GM12878 (cell line): ENCODE measurements around the gene NPIPB8. TPM values are rescaled to one million over a fixed set of nuclear protein-coding genes. Genes with fewer than 3 reads are reported as not detected.

ENCODE experiments used
- ATAC-seq: fragments of 200-7000 bp; cut with Tn5 transposase; 3 replicates; pipeline ENCODE4 v1.9.1; 2020; ENCODE audit warnings: mild to moderate bottlenecking, moderate library complexity
- BruUV-seq: library from RNA; stranded (reverse); fragments of 400-500 nt; replicated peaks from 2 replicates; lab custom pipeline; 2021; lab: Mats Ljungman, UMichigan
- CTCF ChIA-PET: fragments of 300-600 bp; sonication (Branson Sonifier 250); formaldehyde crosslinking; extraction: SDS; loops from one replicate; lab custom pipeline; 2021; ENCODE audit warnings: inconsistent platforms; lab: Yijun Ruan, JAX
- POLR2A ChIA-PET: fragments of 350-600 bp; formaldehyde crosslinking; extraction: SDS; loops from one replicate; lab custom pipeline; 2021; ENCODE audit warnings: inconsistent platforms; lab: Charles Lee
- RAD21 ChIA-PET: fragments of 300-600 bp; sonication (Branson Sonifier 250); formaldehyde crosslinking; loops from one replicate; lab custom pipeline; 2023; ENCODE audit warnings: antibody characterized with exemption; ENCODE audit not compliant: unreplicated experiment; lab: Charles Lee
- SMC1A ChIA-PET: fragments of 300-600 bp; sonication (Branson Sonifier 250); formaldehyde crosslinking; loops from one replicate; lab custom pipeline; 2023; ENCODE audit not compliant: unreplicated experiment, uncharacterized antibody; lab: Charles Lee
- DNase-seq: peaks from one replicate; pipeline ENCODE4 v3.0.0-alpha.2; 2011; ENCODE audit warnings: low read depth, low spot score
- FAIRE-seq: peaks from 3 replicates; lab custom pipeline; 2011; peaks lifted over from hg19 to GRCh38; lab: Jason Lieb, UNC
- H2AFZ ChIP-seq: 2 replicates; pipeline ENCODE4 v1.6.0; 2011; ENCODE audit warnings: low read depth, low read length, control low read depth; ENCODE audit not compliant: control insufficient read depth
- H3K27ac ChIP-seq: 2 replicates; pipeline ENCODE4 v1.5.1; 2011; ENCODE audit warnings: control low read depth; ENCODE audit not compliant: control insufficient read depth, insufficient read depth
- H3K27me3 ChIP-seq, 2 experiments: replicated peaks in 1 of 2; 2 replicates each; pipeline versions ENCODE4 v1.6.0 to v1.6.1; 2011; ENCODE audit warnings: low read length in 1 of 2; ENCODE audit not compliant: control insufficient read depth in 2 of 2, insufficient read depth in 2 of 2
- H3K36me3 ChIP-seq, 2 experiments: 2 replicates each; pipeline ENCODE4 v1.5.1; 2011; ENCODE audit warnings: low read length in 1 of 2; ENCODE audit not compliant: control insufficient read depth in 2 of 2, insufficient read depth in 2 of 2
- H3K4me1 ChIP-seq: 2 replicates; pipeline ENCODE4 v1.6.1; 2011; ENCODE audit warnings: mild to moderate bottlenecking, low read length, moderate library complexity, mixed read lengths; ENCODE audit not compliant: control insufficient read depth, insufficient read depth
- H3K4me2 ChIP-seq: 2 replicates; pipeline ENCODE4 v1.6.0; 2011; ENCODE audit warnings: control low read depth; ENCODE audit not compliant: control insufficient read depth, insufficient read depth
- H3K4me3 ChIP-seq: fragments of 200-600 bp; sonication (generic); 2 replicates; pipeline ENCODE4 v1.5.1; 2016
- H3K79me2 ChIP-seq: 2 replicates; pipeline ENCODE4 v1.6.0; 2011; ENCODE audit warnings: low read length; ENCODE audit not compliant: control insufficient read depth, insufficient read depth
- H3K9ac ChIP-seq: 2 replicates; pipeline ENCODE4 v1.8.0; 2011; ENCODE audit warnings: low read length, control low read depth, mixed read lengths; ENCODE audit not compliant: control insufficient read depth, insufficient read depth
- H3K9me3 ChIP-seq: replicated peaks from 3 replicates; pipeline ENCODE4 v1.5.1; 2011; ENCODE audit warnings: mild to moderate bottlenecking, low read length; ENCODE audit not compliant: control insufficient read depth, insufficient read depth
- H4K20me1 ChIP-seq: 2 replicates; pipeline ENCODE4 v1.6.0; 2011; ENCODE audit not compliant: control insufficient read depth, insufficient read depth
- CREB1 ChIP-seq: IDR thresholded peaks from 2 replicates; pipeline ENCODE4 v1.6.1; 2012; ENCODE audit warnings: low read depth, mild to moderate bottlenecking, inconsistent platforms
- JUND ChIP-seq: IDR thresholded peaks from 2 replicates; pipeline ENCODE4 v1.6.1; 2012; ENCODE audit warnings: low read depth, mild to moderate bottlenecking, low read length, improper control_type of control experiment, moderate library complexity
- NRF1 ChIP-seq: conservative IDR thresholded peaks from 2 replicates; pipeline ENCODE4 v1.6.1; 2011; ENCODE audit warnings: mild to moderate bottlenecking, low read depth, low read length, improper control_type of control experiment
- RAD21 ChIP-seq: IDR thresholded peaks from 2 replicates; pipeline ENCODE4 v1.6.1; 2011; ENCODE audit warnings: mild to moderate bottlenecking, low read depth, low read length, moderate library complexity; ENCODE audit not compliant: insufficient read depth
- RUNX3 ChIP-seq: IDR thresholded peaks from 2 replicates; pipeline ENCODE4 v1.6.1; 2012; ENCODE audit warnings: low read length, inconsistent platforms
- SUZ12 ChIP-seq: fragments of 200-600 bp; sonication (generic); IDR thresholded peaks from one replicate; pipeline ENCODE4 v1.6.1; 2018; ENCODE audit warnings: antibody characterized with exemption, mild to moderate bottlenecking; ENCODE audit not compliant: unreplicated experiment
- ZNF274 ChIP-seq: IDR thresholded peaks from one replicate; pipeline ENCODE4 v1.8.0; 2011; ENCODE audit not compliant: insufficient read length, insufficient read depth
- WGBS: methylation state at CpG from one replicate; pipeline ENCODE4 v1.1.6; 2016; ENCODE audit warnings: low lambda C conversion rate; ENCODE audit not compliant: insufficient replicate concordance, insufficient coverage; ENCODE audit errors: missing lambda C conversion rate; 5-methylcytosine and 5-hydroxymethylcytosine counted together
- in situ Hi-C: fragments of 300-500 bp; cut with MboI; formaldehyde crosslinking; loops from 9 replicates; pipeline ENCODE4 v1.14.3; 2018; ENCODE audit warnings: mixed read lengths
- intact Hi-C: fragments of 100-400 bp; cut with micrococcal nuclease; formaldehyde crosslinking; loops from one replicate; pipeline ENCODE4 v1.14.2; 2022; ENCODE audit not compliant: unreplicated experiment
- polyA plus RNA-seq, 11 experiments: library from polyadenylated mRNA; depleted of rRNA in 4 of 11; unstranded in 6 of 11; stranded (reverse) in 5 of 11; fragments of >200 nt; fragmentation: Nextera tagmentation in 4 of 11; fragmentation: Illumina TruSeq in 1 of 11; extraction: Ambion mirVana in 4 of 11; extraction: Trizol in 1 of 11; gene quantifications; 1 replicate in 1 of 11; 2 replicates in 10 of 11; pipeline versions ENCODE4 v1.2.1 to v1.2.3, GENCODE V29; 2011 to 2016; ENCODE audit warnings: inconsistent platforms in 2 of 11, missing spikeins in 2 of 11, low read depth in 1 of 11
- total RNA-seq, 4 experiments: library from RNA; depleted of rRNA in 3 of 4; stranded (reverse); fragments of >200 nt in 3 of 4; fragmentation: Illumina TruSeq in 1 of 4; extraction: Trizol in 1 of 4; gene quantifications; 2 replicates each; pipeline versions ENCODE4 v1.2.1 to v1.2.3, GENCODE V29; 2013 to 2021
- TF ChIP-seq, protein P1 (sequence below): IDR thresholded peaks from 2 replicates; pipeline ENCODE4 v1.6.1; 2011; ENCODE audit warnings: mild to moderate bottlenecking, low read depth, low read length, moderate library complexity; ENCODE audit not compliant: insufficient replicate concordance

NPIPB8 gene
- total and polyA plus RNA-seq, 10 of the 15 experiments (the other 5 are each of a cell fraction or from before 2014, with no cell fraction given): 0.03 to 1.2 (median 0.56) TPM; not detected in 5

DNA sequence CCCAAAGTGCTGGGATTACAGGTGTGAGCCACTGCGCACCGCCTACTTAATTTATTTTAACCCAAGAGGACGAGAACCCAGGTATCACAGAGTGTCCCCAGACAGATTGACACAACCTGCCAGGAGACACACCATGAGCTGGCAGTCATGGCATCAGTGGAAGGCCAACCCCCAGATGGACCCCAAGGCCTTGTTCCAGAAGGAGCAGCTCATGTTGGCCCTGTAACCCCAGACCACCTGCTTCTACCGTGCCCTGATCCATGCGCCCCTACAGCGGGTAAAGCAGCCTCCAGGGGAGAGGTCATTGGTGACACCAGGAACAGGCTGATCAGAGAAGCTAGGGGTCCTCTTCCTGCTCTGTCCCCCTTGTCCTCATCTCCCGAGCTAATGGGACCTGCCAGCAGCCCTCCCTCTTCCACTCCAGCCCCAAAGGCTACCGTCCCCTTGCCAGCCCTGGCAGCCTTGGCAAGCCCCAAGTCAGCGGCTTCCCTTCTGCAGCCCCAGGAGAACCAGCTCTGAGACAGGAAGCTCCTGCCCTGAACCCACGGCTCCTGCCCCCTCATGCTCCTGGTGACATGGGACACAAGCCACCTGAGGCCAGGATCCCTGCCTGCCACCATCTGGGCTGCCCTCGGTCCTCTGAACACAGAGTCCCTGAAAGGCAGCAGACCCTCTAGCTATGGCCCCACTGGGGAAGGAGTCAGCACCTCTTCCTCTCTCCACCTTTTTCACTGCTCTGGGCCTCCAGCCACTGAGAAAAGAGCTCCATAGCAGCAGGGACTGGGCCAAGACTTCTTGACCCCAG is 34.3 kb upstream of the NPIPB8 start:
- Histone ChIP-seq H3K36me3 (no peaks in the 10 kb centered on the region), H4K20me1 (no peaks in the 10 kb centered on the region), H3K4me1 (no peaks in the 10 kb centered on the region), H3K79me2 (no peaks in the 10 kb centered on the region), H3K9me3 (no peaks in the 10 kb centered on the region), H3K9ac (no peak overlapping the region), H3K4me3 (no peak overlapping the region), H3K27me3 (no peaks in the 10 kb centered on the region; a peak in 1 of 4 replicates), H3K4me2 (no peak overlapping the region), H2AFZ (no peak overlapping the region), H3K27ac (no peak overlapping the region)
- DNase-seq (no peak), FAIRE-seq (no peak), ATAC-seq (no peak)
- CTCF ChIA-PET: no interaction called here
- in situ Hi-C loops: no loop called here
- intact Hi-C loops: no loop called here
- TF ChIP-seq SUZ12 (no peak), JUND (no peak), NRF1 (no peak), RAD21 (no peak), RUNX3 (no peak), CREB1 (no peak), ZNF274 (no peak)
- TF ChIP-seq, protein P1, sequence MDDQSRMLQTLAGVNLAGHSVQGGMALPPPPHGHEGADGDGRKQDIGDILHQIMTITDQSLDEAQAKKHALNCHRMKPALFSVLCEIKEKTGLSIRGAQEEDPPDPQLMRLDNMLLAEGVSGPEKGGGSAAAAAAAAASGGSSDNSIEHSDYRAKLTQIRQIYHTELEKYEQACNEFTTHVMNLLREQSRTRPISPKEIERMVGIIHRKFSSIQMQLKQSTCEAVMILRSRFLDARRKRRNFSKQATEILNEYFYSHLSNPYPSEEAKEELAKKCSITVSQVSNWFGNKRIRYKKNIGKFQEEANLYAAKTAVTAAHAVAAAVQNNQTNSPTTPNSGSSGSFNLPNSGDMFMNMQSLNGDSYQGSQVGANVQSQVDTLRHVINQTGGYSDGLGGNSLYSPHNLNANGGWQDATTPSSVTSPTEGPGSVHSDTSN: no peak
- SMC1A ChIA-PET: no interaction called here
- RAD21 ChIA-PET: no interaction called here
- POLR2A ChIA-PET: interaction anchor here (0.5 kb wide), 1 partner anchor 21 kb away, joined by 3 read pairs; no protein-coding TSS in a partner anchor
- BruUV-seq: no TSS peak
- WGBS: 65% methylated on average over 11 of the region's 11 CpGs
